GM23338 (cell line): Measurements from ENCODE around the gene LHX5. TPM values are rescaled to one million over a fixed set of nuclear protein-coding genes. Genes with fewer than 3 reads are reported as not detected.

Source experiments
- ATAC-seq: fragments of 200-7000 bp; cut with Tn5 transposase; 3 replicates; pipeline ENCODE4 v1.9.1; 2020
- DNase-seq: peaks from one replicate; pipeline ENCODE4 v3.0.0-alpha.2; 2015; ENCODE audit warnings: low spot score
- H2AFZ ChIP-seq: fragments of 200-600 bp; sonication (generic); 2 replicates; pipeline ENCODE4 v1.8.0; 2016; ENCODE audit warnings: antibody characterized with exemption, mild to moderate bottlenecking, moderate library complexity
- H3F3A ChIP-seq: fragments of 200-600 bp; sonication (generic); replicated peaks from 2 replicates; pipeline ENCODE4 v1.8.0; 2017; ENCODE audit warnings: antibody characterized with exemption, mixed run types, low read depth
- H3K27ac ChIP-seq: fragments of 200-600 bp; sonication (generic); 2 replicates; pipeline ENCODE4 v1.6.1; 2016; ENCODE audit warnings: low read depth
- H3K27me3 ChIP-seq: fragments of 200-600 bp; sonication (generic); 2 replicates; pipeline ENCODE4 v1.8.0; 2016; ENCODE audit warnings: mild to moderate bottlenecking, mixed run types, moderate library complexity; ENCODE audit not compliant: insufficient read depth
- H3K36me3 ChIP-seq: fragments of 200-600 bp; sonication (generic); 2 replicates; pipeline ENCODE4 v1.8.0; 2016; ENCODE audit warnings: mild to moderate bottlenecking; ENCODE audit not compliant: insufficient read depth
- H3K4me1 ChIP-seq: fragments of 200-600 bp; sonication (generic); 2 replicates; pipeline ENCODE4 v1.8.0; 2016; ENCODE audit warnings: mild to moderate bottlenecking, moderate library complexity; ENCODE audit not compliant: insufficient read depth
- H3K4me2 ChIP-seq: fragments of 200-600 bp; sonication (generic); 2 replicates; pipeline ENCODE4 v1.7.1; 2017; ENCODE audit warnings: mixed run types
- H3K4me3 ChIP-seq: fragments of 200-600 bp; sonication (generic); 2 replicates; pipeline ENCODE4 v1.6.1; 2016; ENCODE audit warnings: mixed run types
- H3K79me2 ChIP-seq: fragments of 200-600 bp; sonication (generic); replicated peaks from 2 replicates; pipeline ENCODE4 v1.8.0; 2017; ENCODE audit warnings: mild to moderate bottlenecking; ENCODE audit not compliant: insufficient read depth
- H3K9me2 ChIP-seq: fragments of 200-600 bp; sonication (generic); 2 replicates; pipeline ENCODE4 v1.8.0; 2017; ENCODE audit not compliant: insufficient read depth
- H4K20me1 ChIP-seq: fragments of 200-600 bp; sonication (generic); replicated peaks from 2 replicates; pipeline ENCODE4 v1.8.0; 2017; ENCODE audit warnings: mild to moderate bottlenecking; ENCODE audit not compliant: insufficient read depth
- H3K27ac Mint-ChIP-seq: 2 replicates; pipeline ENCODE4 v1.8.0; 2020; ENCODE audit warnings: inconsistent platforms, mild to moderate bottlenecking, moderate library complexity, mixed read lengths
- H3K27me3 Mint-ChIP-seq: 3 replicates; pipeline ENCODE4 v1.8.0; 2022; ENCODE audit warnings: low read depth, mild to moderate bottlenecking, moderate library complexity, mixed read lengths, inconsistent platforms; ENCODE audit not compliant: insufficient read depth, poor library complexity
- H3K36me3 Mint-ChIP-seq: 3 replicates; pipeline ENCODE4 v1.8.0; 2021; ENCODE audit warnings: low read depth, mild to moderate bottlenecking, inconsistent platforms, moderate library complexity, mixed read lengths
- H3K4me1 Mint-ChIP-seq: 3 replicates; pipeline ENCODE4 v1.8.0; 2020; ENCODE audit warnings: mild to moderate bottlenecking, inconsistent platforms, mixed read lengths
- H3K4me3 Mint-ChIP-seq: 3 replicates; pipeline ENCODE4 v1.8.0; 2021; ENCODE audit warnings: moderate library complexity, mild to moderate bottlenecking, inconsistent platforms, mixed read lengths
- H3K9me3 Mint-ChIP-seq: 3 replicates; pipeline ENCODE4 v1.8.0; 2020; ENCODE audit warnings: moderate library complexity, mild to moderate bottlenecking, inconsistent platforms, mixed read lengths
- CREB1 ChIP-seq: fragments of 250-450 bp; sonication (Bioruptor Pico); IDR thresholded peaks from 2 replicates; pipeline ENCODE4 v1.5.0; 2020; ENCODE audit warnings: low read depth, mild to moderate bottlenecking, moderate library complexity
- EZH2 ChIP-seq: fragments of 200-600 bp; sonication (generic); IDR thresholded peaks from one replicate; pipeline ENCODE4 v1.8.0; 2017; ENCODE audit warnings: antibody characterized with exemption, mild to moderate bottlenecking, low read depth; ENCODE audit not compliant: unreplicated experiment
- EZH2phosphoT487 ChIP-seq: fragments of 200-600 bp; sonication (generic); IDR thresholded peaks from one replicate; pipeline ENCODE4 v1.8.1; 2018; ENCODE audit warnings: antibody characterized with exemption; ENCODE audit not compliant: unreplicated experiment
- NANOG ChIP-seq: IDR thresholded peaks from 2 replicates; pipeline ENCODE4 v1.6.1; 2016; ENCODE audit warnings: antibody characterized with exemption, borderline replicate concordance
- POLR2AphosphoS5 ChIP-seq: IDR thresholded peaks from 2 replicates; pipeline ENCODE4 v1.6.1; 2016; ENCODE audit warnings: antibody characterized with exemption, low read depth
- ZNF114 ChIP-seq: fragments of 250-450 bp; sonication (Bioruptor Pico); IDR thresholded peaks from 2 replicates; pipeline ENCODE4 v1.5.0; 2020; ENCODE audit warnings: mild to moderate bottlenecking, moderate library complexity
- ZNF331 ChIP-seq: fragments of 250-450 bp; sonication (Bioruptor Pico); IDR thresholded peaks from 2 replicates; pipeline ENCODE4 v1.5.0; 2020; ENCODE audit warnings: low read depth, mild to moderate bottlenecking, moderate library complexity
- polyA plus RNA-seq: library from polyadenylated mRNA; unstranded; fragments of >200 nt; fragmentation: Nextera tagmentation; extraction: Ambion mirVana; gene quantifications from 2 replicates; pipeline ENCODE4 v1.2.1, GENCODE V29; 2016
- total RNA-seq: library from RNA; depleted of rRNA; stranded (reverse); fragments of >200 nt; shearing (Covaris generic); gene quantifications from 2 replicates; pipeline ENCODE4 v1.2.3, GENCODE V29; 2014
- TF ChIP-seq, protein P1 (sequence below): IDR thresholded peaks from 2 replicates; pipeline ENCODE4 v1.6.1; 2016; ENCODE audit warnings: antibody characterized with exemption
- TF ChIP-seq, protein P2 (sequence below): fragments of 250-450 bp; sonication (Bioruptor Pico); IDR thresholded peaks from 2 replicates; pipeline ENCODE4 v1.5.0; 2020; ENCODE audit warnings: mild to moderate bottlenecking, moderate library complexity
- TF ChIP-seq, protein P3 (sequence below), 2 experiments: fragments of 200-600 bp in 1 of 2; sonication (generic) in 1 of 2; conservative IDR thresholded peaks; 2 replicates each; pipeline versions ENCODE4 v1.5.1 to v1.6.1; 2016 to 2017; ENCODE audit warnings: antibody characterized with exemption in 2 of 2, low read depth in 2 of 2, mild to moderate bottlenecking in 2 of 2, moderate library complexity in 1 of 2
- TF ChIP-seq, protein P4 (sequence below): IDR thresholded peaks from one replicate; pipeline ENCODE4 v1.6.1; 2018; ENCODE audit warnings: antibody characterized with exemption; ENCODE audit not compliant: unreplicated experiment

The LHX5 gene
- total and polyA plus RNA-seq, 2 experiments from 2014 or later = 0.18 TPM; not detected in 1

DNA sequence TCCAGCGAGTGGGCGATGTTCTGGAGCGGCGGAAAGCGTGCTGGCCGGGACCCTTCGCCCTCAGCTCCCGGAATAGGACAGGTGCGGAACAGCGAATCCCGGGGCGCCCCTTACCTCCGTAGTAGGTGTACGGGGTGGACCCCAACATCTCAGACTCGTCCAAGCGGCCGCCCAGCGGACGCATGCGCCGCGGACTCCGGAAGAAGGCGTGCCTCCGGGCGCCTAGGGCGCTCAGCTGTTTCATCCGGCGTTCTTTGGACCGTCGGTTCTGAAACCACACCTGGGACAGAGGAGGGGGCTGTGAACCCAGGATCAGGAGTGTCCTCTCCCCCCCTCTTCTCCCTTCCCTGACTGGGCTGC lies 4.5 kb downstream of the LHX5 start:
- no peak for ATAC-seq
- Histone ChIP-seq H3K4me1 (peaks cover 58% of the 10 kb centered on the region), H3K4me2 (peak overlapping the region; percentile 85), H3K4me3 (peak overlapping the region; percentile 58), H3K9me2 (no peaks in the 10 kb centered on the region), H2AFZ (peak overlapping the region; percentile 81), H3K27ac (no peak overlapping the region), H3K27me3 (peaks cover 100% of the 10 kb centered on the region), H3K36me3 (no peaks in the 10 kb centered on the region), H4K20me1 (peaks cover 6% of the 10 kb centered on the region; the same call in 1 of the 2 replicates), H3F3A (peaks cover 23% of the 10 kb centered on the region), H3K79me2 (no peaks in the 10 kb centered on the region)
- no peaks in the 10 kb centered on the region; the same call in 2 of the 3 replicates for H3K36me3 Mint-ChIP-seq
- peak; percentile 45 for DNase-seq
- 0 out of 3 replicates have a peak, but pooled peaks cover 3% of the 10 kb centered on the region for H3K9me3 Mint-ChIP-seq
- peaks cover 50% of the 10 kb centered on the region for H3K4me1 Mint-ChIP-seq
- H3K4me3 Mint-ChIP-seq = peak overlapping the region; percentile 62
- H3K27me3 Mint-ChIP-seq = peaks cover 98% of the 10 kb centered on the region
- H3K27ac Mint-ChIP-seq = no peak overlapping the region
- TF ChIP-seq ZNF331 (CRISPR knock-in tag) = no peak
- TF ChIP-seq, protein P1, sequence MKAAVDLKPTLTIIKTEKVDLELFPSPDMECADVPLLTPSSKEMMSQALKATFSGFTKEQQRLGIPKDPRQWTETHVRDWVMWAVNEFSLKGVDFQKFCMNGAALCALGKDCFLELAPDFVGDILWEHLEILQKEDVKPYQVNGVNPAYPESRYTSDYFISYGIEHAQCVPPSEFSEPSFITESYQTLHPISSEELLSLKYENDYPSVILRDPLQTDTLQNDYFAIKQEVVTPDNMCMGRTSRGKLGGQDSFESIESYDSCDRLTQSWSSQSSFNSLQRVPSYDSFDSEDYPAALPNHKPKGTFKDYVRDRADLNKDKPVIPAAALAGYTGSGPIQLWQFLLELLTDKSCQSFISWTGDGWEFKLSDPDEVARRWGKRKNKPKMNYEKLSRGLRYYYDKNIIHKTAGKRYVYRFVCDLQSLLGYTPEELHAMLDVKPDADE = no peak
- TF ChIP-seq CREB1 = no peak
- TF ChIP-seq, protein P2, sequence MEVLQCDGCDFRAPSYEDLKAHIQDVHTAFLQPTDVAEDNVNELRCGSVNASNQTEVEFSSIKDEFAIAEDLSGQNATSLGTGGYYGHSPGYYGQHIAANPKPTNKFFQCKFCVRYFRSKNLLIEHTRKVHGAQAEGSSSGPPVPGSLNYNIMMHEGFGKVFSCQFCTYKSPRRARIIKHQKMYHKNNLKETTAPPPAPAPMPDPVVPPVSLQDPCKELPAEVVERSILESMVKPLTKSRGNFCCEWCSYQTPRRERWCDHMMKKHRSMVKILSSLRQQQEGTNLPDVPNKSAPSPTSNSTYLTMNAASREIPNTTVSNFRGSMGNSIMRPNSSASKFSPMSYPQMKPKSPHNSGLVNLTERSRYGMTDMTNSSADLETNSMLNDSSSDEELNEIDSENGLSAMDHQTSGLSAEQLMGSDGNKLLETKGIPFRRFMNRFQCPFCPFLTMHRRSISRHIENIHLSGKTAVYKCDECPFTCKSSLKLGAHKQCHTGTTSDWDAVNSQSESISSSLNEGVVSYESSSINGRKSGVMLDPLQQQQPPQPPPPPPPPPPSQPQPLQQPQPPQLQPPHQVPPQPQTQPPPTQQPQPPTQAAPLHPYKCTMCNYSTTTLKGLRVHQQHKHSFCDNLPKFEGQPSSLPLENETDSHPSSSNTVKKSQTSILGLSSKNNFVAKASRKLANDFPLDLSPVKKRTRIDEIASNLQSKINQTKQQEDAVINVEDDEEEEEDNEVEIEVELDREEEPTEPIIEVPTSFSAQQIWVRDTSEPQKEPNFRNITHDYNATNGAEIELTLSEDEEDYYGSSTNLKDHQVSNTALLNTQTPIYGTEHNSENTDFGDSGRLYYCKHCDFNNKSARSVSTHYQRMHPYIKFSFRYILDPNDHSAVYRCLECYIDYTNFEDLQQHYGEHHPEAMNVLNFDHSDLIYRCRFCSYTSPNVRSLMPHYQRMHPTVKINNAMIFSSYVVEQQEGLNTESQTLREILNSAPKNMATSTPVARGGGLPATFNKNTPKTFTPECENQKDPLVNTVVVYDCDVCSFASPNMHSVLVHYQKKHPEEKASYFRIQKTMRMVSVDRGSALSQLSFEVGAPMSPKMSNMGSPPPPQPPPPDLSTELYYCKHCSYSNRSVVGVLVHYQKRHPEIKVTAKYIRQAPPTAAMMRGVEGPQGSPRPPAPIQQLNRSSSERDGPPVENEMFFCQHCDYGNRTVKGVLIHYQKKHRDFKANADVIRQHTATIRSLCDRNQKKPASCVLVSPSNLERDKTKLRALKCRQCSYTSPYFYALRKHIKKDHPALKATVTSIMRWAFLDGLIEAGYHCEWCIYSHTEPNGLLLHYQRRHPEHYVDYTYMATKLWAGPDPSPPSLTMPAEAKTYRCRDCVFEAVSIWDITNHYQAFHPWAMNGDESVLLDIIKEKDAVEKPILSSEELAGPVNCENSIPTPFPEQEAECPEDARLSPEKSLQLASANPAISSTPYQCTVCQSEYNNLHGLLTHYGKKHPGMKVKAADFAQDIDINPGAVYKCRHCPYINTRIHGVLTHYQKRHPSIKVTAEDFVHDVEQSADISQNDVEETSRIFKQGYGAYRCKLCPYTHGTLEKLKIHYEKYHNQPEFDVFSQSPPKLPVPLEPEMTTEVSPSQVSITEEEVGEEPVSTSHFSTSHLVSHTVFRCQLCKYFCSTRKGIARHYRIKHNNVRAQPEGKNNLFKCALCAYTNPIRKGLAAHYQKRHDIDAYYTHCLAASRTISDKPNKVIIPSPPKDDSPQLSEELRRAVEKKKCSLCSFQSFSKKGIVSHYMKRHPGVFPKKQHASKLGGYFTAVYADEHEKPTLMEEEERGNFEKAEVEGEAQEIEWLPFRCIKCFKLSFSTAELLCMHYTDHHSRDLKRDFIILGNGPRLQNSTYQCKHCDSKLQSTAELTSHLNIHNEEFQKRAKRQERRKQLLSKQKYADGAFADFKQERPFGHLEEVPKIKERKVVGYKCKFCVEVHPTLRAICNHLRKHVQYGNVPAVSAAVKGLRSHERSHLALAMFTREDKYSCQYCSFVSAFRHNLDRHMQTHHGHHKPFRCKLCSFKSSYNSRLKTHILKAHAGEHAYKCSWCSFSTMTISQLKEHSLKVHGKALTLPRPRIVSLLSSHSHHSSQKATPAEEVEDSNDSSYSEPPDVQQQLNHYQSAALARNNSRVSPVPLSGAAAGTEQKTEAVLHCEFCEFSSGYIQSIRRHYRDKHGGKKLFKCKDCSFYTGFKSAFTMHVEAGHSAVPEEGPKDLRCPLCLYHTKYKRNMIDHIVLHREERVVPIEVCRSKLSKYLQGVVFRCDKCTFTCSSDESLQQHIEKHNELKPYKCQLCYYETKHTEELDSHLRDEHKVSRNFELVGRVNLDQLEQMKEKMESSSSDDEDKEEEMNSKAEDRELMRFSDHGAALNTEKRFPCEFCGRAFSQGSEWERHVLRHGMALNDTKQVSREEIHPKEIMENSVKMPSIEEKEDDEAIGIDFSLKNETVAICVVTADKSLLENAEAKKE = no peak
- TF ChIP-seq, protein P3, sequence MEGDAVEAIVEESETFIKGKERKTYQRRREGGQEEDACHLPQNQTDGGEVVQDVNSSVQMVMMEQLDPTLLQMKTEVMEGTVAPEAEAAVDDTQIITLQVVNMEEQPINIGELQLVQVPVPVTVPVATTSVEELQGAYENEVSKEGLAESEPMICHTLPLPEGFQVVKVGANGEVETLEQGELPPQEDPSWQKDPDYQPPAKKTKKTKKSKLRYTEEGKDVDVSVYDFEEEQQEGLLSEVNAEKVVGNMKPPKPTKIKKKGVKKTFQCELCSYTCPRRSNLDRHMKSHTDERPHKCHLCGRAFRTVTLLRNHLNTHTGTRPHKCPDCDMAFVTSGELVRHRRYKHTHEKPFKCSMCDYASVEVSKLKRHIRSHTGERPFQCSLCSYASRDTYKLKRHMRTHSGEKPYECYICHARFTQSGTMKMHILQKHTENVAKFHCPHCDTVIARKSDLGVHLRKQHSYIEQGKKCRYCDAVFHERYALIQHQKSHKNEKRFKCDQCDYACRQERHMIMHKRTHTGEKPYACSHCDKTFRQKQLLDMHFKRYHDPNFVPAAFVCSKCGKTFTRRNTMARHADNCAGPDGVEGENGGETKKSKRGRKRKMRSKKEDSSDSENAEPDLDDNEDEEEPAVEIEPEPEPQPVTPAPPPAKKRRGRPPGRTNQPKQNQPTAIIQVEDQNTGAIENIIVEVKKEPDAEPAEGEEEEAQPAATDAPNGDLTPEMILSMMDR (conservative IDR thresholded peaks at IDR 0.05; ENCODE audit: low read depth in 2 of 2) = no peak
- TF ChIP-seq POLR2AphosphoS5 = no peak
- TF ChIP-seq EZH2 = no peak
- no peak for TF ChIP-seq ZNF114
- TF ChIP-seq, protein P4, sequence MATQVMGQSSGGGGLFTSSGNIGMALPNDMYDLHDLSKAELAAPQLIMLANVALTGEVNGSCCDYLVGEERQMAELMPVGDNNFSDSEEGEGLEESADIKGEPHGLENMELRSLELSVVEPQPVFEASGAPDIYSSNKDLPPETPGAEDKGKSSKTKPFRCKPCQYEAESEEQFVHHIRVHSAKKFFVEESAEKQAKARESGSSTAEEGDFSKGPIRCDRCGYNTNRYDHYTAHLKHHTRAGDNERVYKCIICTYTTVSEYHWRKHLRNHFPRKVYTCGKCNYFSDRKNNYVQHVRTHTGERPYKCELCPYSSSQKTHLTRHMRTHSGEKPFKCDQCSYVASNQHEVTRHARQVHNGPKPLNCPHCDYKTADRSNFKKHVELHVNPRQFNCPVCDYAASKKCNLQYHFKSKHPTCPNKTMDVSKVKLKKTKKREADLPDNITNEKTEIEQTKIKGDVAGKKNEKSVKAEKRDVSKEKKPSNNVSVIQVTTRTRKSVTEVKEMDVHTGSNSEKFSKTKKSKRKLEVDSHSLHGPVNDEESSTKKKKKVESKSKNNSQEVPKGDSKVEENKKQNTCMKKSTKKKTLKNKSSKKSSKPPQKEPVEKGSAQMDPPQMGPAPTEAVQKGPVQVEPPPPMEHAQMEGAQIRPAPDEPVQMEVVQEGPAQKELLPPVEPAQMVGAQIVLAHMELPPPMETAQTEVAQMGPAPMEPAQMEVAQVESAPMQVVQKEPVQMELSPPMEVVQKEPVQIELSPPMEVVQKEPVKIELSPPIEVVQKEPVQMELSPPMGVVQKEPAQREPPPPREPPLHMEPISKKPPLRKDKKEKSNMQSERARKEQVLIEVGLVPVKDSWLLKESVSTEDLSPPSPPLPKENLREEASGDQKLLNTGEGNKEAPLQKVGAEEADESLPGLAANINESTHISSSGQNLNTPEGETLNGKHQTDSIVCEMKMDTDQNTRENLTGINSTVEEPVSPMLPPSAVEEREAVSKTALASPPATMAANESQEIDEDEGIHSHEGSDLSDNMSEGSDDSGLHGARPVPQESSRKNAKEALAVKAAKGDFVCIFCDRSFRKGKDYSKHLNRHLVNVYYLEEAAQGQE = no peak
- no peak for TF ChIP-seq EZH2phosphoT487
- no peak for TF ChIP-seq NANOG
